Muscle of arm (tissue), 12 donors: ENCODE results near the gene SPINK1. TPM values are rescaled to one million over a fixed set of nuclear protein-coding genes. Genes with fewer than 3 reads are reported as not detected.
"Not testable (repeated sequence)": the region's sequence is repeated elsewhere in the genome, so short reads cannot be mapped to it uniquely, and the experiment has no call there.

Experiments
- DNase-seq: peaks from one replicate; pipeline ENCODE4 v3.0.0-alpha.2; 2013
- polyA plus RNA-seq, 12 donors: library from polyadenylated mRNA; unstranded; fragments of 120-200 nt; gene quantifications; one replicate each; pipeline ENCODE4 v1.2.1, GENCODE V29; 2013; ENCODE audit not compliant: insufficient read length in 12 of 12

SPINK1 gene
- polyA plus RNA-seq, 12 donors: 0.20 to 36.4 (median 0.67) TPM; not detected in 7

DNA sequence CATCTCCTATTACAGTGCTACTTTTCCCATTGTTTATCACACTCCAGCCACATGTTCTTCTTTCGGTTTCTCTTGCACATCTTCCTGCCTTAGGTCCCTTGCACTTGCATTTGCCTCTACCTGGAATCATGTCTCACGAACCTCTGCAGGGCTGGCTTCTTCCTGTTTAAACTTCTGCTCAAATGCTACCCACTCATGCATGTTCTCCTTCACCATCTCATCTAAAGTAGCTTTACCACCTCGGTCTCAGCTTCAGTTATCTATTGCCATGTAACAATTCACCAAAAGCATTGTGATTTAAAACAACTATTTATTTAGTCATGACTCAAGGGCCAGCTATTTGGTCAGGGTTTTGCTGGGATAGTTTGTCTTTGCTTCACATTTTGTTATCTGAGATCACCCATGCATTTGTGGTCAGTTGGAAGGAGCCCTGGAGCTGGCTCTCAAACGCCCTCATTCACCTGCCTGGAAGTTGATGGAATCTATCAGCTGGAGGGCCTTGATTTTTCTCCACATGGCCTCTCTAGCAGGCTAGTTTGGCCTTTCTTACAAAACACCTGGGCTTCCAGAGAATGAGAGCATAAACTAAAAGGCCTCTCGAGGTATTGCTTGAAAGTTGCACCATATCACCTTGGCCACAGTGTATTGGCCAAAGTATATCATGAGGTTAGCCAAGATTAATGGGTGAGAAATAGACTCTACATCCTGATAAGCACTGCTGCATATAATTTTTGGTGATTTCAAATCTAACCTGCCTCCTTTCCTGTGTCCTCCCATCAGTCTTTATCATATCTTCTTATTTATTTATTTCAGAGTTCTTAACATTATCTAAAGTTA is 21.4 kb downstream of the SPINK1 start:
- DNase-seq: no peak

DNA sequence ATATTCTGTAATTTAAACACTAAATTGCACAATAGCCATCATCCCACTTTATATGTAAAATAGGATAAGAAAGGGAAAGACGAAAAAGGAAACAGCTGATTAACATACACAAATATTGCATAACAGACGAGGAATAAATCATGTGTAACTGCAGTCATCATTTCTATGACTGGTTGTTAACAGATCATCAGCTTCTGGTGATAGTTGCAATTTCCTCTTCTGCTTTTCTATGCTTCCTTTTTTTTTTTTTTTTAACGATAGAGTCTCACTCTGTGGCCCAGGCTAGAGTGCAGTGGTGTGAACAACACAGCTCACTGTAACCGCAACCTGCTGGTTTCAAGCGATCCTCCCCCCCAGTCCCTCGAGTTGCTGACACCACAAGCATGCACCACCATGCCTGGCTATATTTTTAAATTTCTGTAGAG is 26.4 kb downstream of the SPINK1 start:
- DNase-seq: no peak

GRCh38 chr5:147804334-147804733 is 27.1 kb downstream of the SPINK1 start:
- no peak for DNase-seq

DNA sequence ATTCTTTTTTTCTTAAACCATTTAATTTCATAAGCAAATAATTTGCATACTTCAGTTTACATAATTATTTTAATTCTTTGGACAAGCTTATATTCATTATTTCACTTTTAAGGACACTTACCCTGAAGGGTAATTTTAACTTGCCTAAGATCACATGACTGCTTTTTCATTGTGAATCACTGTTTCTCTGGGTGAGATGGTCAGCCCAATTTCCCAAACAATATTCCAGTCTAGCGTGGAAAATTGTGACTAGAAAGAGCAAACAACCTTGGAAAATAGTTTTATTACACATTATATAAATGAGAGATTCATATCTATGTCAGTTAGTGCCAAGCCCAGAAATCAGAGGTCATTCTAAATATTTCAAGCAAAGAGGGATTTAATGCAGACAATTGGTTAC is 27.5 kb downstream of the SPINK1 start:
- DNase-seq: no peak

DNA sequence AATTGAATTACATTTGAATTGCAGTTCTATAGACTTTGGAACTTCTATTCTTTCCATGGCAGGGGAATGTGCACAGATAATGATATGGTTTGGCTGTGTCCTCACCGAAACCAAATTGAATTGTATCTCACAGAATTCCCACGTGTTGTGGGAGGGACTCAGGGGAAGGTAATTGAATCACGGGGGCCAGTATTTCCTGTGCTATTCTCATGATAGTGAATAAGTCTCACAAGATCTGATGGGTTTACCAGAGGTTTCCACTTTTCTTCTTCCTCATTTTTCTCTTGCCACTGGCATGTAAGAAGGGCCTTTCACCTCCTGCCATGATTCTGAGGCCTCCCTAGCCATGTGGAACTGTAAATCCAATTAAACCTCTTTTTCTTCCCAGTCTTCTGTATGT is 28.3 kb downstream of the SPINK1 start:
- DNase-seq: not testable (repeated sequence)

DNA sequence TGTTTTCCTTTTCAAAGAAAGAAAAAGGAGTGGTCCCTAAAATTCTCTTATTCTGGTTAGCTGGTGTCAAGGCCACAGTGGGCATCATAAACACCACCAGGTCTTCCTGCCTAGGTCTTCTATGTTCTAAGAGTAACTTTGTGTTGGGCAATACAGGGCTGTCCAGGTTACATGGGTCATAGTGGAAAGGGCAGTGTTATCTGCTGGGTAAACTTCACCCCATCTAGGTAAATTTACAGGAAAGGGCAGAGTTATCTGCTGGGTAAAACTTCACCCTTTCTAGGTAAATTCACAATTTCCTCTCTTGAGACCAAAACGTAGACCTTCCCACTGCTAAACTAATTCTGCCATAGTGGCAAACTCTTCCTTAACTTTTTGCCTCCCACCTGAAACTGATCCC is 30.0 kb downstream of the SPINK1 start:
- DNase-seq: no peak

- DNase-seq: no peak
Observed at GRCh38 chr5:147800491-147800890, 31.0 kb downstream of the SPINK1 start.

- no peak for DNase-seq
Observed at GRCh38 chr5:147796556-147797308, 34.7 kb downstream of the SPINK1 start.

GRCh38 chr5:147791181-147791580 is 40.3 kb downstream of the SPINK1 start:
- no peak for DNase-seq

DNA sequence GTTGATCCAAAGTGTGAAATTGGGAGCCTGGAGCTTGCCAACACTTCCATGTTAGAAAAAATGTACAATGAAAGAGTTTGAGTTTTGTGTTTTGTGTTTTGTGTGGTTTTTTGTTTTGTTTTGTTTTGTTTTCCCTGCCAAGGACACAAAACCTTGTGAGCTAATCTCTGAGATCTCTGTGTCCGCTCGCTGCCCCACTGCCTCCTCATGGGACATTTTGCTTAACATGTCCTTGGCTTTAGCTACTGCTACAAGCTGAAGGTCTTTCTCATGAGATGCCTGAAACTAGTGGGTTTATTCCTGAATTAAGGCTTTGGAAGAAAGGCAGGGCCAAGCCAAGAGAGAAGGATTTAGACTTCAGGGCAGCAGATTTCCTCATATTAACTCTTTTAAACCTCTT is 41.7 kb downstream of the SPINK1 start:
- DNase-seq: no peak

DNA sequence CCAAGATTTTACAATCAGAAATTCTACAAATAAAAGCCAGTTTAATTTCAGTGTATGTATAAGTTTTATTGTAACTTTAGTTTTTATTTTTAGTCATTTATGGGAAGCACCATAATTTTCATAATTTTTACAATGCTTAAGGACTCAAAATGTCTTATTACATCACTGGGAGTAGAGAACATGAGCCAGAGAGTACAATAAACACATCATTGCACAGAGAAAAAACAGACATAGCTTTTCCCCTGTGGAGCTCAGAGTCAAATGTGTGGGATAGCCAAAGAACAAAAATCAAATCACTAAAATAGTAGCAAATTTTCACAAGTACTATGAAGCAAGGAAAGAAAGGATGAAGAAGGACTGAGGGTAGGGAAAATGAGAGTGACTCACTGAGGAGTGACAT is 43.4 kb downstream of the SPINK1 start:
- DNase-seq: no peak

DNA sequence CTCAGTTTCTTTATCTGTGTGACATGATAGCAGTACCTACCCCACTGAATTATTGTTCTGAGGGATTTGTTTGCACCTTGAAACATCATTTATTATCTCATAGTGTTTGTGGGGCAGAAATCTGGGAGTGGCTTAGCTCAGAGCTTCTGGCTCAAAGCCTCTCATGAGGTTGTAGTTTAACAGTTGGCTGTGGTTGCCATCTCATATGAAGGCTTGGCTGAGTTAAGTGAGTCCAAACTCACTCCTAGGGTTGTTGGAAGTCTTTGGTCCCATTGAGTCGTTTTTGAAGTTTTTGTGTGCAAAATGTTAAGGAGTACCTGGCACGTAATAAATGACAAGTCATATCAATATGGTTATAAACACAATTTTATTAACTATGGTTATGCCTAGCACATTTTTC is 45.3 kb downstream of the SPINK1 start:
- no peak for DNase-seq

GRCh38 chr5:147784146-147784987 is 47.1 kb downstream of the SPINK1 start:
- no peak for DNase-seq

GRCh38 chr5:147782110-147783028 is 49.1 kb downstream of the SPINK1 start, which contains the start of gene JAKMIP2:
Gene JAKMIP2, minus strand, starts transcription at chr5:147782728. Its CDS starts 110,922 bp downstream, at chr5:147671806.
- DNase-seq: peak; percentile 79

DNA sequence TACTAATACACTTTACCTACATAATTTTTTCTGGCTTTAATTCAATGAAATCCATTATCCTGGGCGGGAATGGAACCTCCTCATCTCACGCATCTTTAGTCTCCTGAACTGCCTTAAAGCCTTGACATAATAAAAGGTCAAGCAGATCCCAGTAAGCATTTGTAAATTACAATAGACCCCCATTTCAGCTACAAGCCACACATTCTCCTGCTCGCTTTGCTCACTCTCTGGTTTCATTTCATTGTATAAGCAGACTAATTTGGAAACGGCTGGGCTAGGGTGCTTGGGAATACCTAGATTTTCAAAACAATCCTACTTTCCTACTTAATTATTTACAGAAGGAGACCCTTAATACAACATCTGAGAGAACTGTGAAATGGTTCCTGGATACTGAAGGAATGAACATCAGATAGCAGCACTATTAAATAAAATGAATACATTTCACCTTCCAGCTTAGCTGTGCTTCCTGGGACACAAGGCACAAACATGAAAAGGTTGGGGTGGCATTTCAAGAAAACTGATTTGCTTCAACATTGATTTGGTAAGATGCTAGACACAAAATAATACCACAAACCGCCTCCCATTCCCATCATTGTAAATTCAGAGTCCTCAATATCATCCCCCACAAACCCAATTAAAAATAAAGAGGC is 50.4 kb downstream of the SPINK1 start:
- no peak for DNase-seq

GRCh38 chr5:147779694-147780093 is 51.8 kb downstream of the SPINK1 start:
- no peak for DNase-seq

DNA sequence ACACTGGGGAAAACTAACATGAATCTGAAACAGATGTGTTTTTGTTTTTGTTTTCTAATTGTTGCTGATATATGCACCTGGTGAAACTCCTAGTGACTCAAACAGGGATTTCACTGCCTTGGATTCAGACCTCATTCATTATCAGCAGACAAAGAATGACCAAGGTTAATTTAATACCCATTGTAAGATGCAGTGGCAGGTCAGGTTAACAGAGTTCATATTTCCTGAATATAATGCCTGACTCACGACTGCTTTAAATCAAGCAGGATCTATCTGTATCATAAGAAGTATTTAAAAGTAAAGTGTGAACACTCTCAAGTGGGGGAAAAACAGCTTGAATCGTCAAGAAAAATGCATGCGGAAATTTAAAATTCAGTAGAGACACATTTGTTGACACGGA is 54.5 kb downstream of the SPINK1 start:
- DNase-seq: no peak
